WTC11 (cell line): Measurements from ENCODE around the gene RADIL.

ENCODE experiments used
- E2F1 ChIP-seq: sonication (generic); formaldehyde crosslinking; IDR thresholded peaks from 2 replicates; pipeline ENCODE4 v1.8.0; 2022; ENCODE audit warnings: mild to moderate bottlenecking, missing genetic modification reagents
- ELF4 ChIP-seq: sonication (generic); formaldehyde crosslinking; IDR thresholded peaks from 2 replicates; pipeline ENCODE4 v1.8.1; 2022; ENCODE audit warnings: low read depth, mild to moderate bottlenecking, moderate library complexity, missing genetic modification reagents
- ESRRA ChIP-seq: sonication (generic); formaldehyde crosslinking; IDR thresholded peaks from 2 replicates; pipeline ENCODE4 v1.8.1; 2022; ENCODE audit warnings: mild to moderate bottlenecking, missing genetic modification reagents, borderline replicate concordance
- FOXJ3 ChIP-seq: sonication (generic); formaldehyde crosslinking; IDR thresholded peaks from 2 replicates; pipeline ENCODE4 v1.9.0; 2021; ENCODE audit warnings: missing genetic modification reagents, mild to moderate bottlenecking, borderline replicate concordance
- FOXK1 ChIP-seq: sonication (generic); formaldehyde crosslinking; IDR thresholded peaks from 2 replicates; pipeline ENCODE4 v1.8.0; 2022; ENCODE audit warnings: mild to moderate bottlenecking, moderate library complexity, missing genetic modification reagents
- RELA ChIP-seq: sonication (generic); formaldehyde crosslinking; IDR thresholded peaks from 2 replicates; pipeline ENCODE4 v1.8.1; 2022; ENCODE audit warnings: missing genetic modification reagents, mild to moderate bottlenecking, borderline replicate concordance
- TF ChIP-seq, protein P1 (sequence below): sonication (generic); formaldehyde crosslinking; IDR thresholded peaks from 2 replicates; pipeline ENCODE4 v1.8.0; 2022; ENCODE audit warnings: mild to moderate bottlenecking, missing genetic modification reagents
- TF ChIP-seq, protein P2 (sequence below): fragments of 200-600 bp; IDR thresholded peaks from 2 replicates; pipeline ENCODE4 v1.8.0; 2022; ENCODE audit warnings: antibody characterized with exemption

DNA sequence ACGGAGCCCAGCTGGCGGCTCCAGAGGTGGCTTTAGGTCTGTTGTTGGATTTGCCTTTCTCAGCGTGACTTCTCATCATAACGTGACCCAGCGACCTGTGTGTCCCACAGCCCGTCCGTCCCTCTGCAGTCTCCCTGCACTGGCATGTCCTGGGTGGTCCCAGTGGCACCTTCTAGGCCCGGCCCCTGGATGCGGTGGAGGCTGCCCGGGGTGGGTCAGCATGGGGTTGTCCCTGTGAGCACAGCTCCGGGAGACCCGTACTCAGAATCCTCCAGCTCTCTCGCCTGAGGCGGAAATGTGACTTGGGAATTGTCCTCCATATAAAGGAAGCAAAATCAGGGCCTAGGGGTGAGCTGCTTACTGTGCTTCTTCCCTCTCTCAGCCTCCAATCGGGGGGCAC lies 133.7 kb downstream of the RADIL start:
- TF ChIP-seq, protein P1, sequence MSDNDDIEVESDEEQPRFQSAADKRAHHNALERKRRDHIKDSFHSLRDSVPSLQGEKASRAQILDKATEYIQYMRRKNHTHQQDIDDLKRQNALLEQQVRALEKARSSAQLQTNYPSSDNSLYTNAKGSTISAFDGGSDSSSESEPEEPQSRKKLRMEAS (CRISPR knock-in tag) = no peak
- TF ChIP-seq E2F1 (no peak), FOXK1 (CRISPR knock-in tag) (no peak), ELF4 (no peak), FOXJ3 (CRISPR knock-in tag) (no peak), ESRRA (no peak), RELA (CRISPR knock-in tag) (no peak)
- TF ChIP-seq, protein P2, sequence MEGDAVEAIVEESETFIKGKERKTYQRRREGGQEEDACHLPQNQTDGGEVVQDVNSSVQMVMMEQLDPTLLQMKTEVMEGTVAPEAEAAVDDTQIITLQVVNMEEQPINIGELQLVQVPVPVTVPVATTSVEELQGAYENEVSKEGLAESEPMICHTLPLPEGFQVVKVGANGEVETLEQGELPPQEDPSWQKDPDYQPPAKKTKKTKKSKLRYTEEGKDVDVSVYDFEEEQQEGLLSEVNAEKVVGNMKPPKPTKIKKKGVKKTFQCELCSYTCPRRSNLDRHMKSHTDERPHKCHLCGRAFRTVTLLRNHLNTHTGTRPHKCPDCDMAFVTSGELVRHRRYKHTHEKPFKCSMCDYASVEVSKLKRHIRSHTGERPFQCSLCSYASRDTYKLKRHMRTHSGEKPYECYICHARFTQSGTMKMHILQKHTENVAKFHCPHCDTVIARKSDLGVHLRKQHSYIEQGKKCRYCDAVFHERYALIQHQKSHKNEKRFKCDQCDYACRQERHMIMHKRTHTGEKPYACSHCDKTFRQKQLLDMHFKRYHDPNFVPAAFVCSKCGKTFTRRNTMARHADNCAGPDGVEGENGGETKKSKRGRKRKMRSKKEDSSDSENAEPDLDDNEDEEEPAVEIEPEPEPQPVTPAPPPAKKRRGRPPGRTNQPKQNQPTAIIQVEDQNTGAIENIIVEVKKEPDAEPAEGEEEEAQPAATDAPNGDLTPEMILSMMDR = no peak
